GM19239 (cell line): ENCODE data around the gene NOMO2.
"Not testable (repeated sequence)": the region's sequence is repeated elsewhere in the genome, so short reads cannot be mapped to it uniquely, and the experiment has no call there.

Experiments used
- DNase-seq: peaks from one replicate; pipeline ENCODE4 v3.0.0; 2011; ENCODE audit warnings: low spot score; ENCODE audit not compliant: insufficient read length
- FAIRE-seq: peaks from 2 replicates; lab custom pipeline; 2011; peaks lifted over from hg19 to GRCh38; lab: Jason Lieb, UNC

NOMO2 gene

DNA sequence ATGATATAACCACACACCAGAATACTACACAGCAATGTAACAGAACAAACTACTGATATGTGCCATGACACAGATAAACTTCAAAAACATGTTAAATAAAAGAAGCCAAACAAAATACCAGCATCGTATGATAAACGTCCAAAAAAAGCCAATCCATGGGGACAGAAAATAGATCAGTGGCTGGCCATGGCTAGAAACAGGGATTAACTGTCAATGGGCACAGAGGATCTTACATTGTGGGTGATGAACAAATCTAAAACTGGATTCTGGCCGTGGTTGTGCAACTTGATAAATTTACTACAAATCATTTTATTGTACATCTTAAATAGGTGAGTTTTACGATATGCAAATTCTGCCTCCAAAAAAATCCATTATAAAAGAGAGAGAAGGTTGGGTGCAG, 35.4 kb downstream of the NOMO2 start:
- not testable (repeated sequence) for FAIRE-seq, DNase-seq

DNA sequence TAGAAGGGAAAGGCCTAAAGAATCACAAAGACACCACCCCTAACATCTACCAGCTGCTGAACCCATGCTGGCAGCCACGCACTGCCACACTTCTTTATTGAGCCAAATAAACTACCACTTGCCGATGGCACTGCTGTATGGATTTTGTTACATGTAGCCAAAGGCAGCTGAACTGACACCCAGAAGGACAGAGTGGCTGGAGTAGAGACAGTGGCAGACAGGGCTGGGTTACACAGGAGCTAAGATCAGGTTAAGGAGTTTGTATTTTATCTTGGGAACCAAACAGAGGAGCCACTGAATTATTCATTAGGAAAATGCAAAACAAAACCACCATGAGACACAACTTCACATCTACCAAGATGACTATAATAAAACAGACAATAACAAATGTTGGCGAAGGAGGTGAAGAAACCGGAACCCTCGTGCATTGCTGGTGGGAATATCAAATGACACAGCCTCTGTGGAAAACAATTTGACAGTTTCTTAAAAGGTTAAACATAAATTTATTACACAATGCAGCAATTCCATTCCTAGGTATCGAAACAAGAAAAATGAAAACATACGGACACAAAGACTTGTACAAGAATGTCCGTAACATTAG, 35.9 kb downstream of the NOMO2 start:
- not testable (repeated sequence) for FAIRE-seq, DNase-seq

DNA sequence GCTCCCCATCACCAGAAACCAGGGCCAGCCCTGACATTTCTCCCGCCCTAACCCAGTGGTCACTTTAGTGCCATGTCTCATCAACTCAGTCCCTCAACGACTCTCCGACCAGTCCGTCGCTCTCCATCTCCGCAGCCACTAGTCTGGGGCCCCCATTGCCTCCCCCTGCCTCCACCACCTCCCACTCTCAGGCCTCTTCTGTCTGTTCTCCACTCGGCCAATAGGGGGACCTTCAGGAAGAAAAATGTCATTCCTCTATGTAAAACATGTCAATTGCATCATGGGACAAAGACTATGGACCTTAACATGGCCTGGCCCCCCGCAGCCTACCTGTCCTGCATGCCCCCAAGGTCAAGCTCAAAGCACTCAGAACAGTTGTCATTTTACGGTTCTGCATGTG, 39.3 kb downstream of the NOMO2 start:
- FAIRE-seq, DNase-seq: not testable (repeated sequence)

DNA sequence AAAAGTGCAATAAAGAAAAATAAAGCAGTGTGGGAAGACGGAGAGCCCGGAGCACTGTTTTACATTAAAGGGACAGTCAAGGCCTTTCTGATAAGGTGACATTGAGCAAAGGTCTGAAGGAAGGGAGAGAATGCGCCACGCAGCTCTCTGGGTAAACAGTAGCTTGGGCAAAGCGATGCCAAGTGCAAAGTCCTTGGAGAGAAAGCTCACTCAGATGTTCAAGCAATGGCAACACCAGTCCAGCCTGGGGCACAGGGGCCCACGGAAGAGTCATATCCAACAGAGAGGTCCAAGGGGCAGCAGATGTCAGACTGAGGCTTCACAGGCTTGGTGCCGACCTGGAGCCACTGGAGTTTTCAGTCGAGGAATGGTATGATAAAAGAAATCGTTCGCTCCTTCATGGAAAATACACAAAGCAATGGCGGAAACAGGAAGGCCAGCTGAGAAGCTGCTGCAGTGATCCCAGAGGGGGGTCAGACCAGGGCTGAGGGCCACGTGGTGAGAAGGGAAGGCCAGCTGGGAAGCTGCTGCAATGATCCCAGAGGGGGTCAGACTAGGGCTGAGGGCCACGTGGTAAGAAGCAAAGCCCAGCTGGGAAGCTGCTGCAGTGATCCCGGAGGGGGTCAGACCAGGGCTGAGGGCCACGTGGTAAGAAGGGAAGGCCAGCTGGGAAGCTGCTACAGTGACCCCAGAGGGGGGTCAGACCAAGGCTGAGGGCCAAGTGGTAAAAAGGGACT, 40.3 kb downstream of the NOMO2 start:
- FAIRE-seq = not testable (repeated sequence)

DNA sequence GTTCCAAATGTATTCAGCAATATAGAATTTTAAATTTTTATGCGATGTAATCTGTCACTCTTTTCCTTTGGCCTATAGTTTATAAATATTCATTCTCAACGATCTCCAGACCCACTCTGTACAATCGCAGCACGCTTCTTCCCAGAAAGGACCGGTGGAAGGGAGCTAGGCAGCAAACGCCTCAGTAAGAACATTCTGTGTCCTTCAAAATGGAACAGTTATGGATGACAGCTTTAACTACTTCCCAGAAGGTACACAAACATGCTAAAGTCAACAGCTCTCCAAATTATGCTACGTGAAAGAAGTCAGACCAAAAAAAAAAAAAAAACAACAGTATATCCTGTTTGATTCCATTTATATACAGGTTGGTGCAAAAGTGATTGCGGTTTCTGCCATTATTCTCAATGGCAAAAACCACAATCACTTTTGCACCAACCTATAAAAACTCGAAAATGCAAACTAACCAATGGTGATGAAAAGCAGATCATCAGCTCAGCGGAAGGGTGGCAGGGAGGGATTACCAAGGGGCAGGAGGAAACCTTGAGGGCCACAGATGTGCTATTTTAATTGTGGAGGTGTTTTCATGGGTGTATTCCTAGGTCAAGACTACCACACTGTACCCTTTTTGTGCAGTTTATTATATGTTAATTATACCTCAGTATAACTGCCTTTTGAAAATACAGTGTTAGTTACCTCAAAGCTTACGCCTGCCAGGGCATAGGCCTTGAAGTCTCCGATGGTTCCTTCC, 43.2 kb downstream of the NOMO2 start:
- not testable (repeated sequence) for FAIRE-seq, DNase-seq

More for the DNA sequence above, 40.3 kb downstream of the NOMO2 start:
- not testable (repeated sequence) for DNase-seq

DNA sequence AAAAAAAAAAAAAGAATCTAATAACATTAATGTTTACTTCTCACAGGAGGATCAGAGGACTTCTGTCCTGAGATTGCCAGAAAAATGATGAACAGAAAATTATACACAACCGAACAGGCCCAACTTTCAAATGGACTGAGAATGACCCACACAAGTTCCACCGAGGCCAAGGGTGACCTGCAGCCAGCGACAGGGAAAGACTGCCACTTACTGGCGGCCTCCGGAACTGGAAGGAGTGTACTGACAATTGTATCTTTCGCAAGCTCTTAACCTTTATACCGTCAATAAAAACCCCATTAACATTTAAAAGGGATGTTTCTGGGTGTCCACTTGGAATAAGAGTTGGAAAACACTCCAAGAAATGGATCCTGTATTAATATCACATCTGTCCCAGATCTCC, 63.5 kb downstream of the NOMO2 start:
- DNase-seq, FAIRE-seq: not testable (repeated sequence)

DNA sequence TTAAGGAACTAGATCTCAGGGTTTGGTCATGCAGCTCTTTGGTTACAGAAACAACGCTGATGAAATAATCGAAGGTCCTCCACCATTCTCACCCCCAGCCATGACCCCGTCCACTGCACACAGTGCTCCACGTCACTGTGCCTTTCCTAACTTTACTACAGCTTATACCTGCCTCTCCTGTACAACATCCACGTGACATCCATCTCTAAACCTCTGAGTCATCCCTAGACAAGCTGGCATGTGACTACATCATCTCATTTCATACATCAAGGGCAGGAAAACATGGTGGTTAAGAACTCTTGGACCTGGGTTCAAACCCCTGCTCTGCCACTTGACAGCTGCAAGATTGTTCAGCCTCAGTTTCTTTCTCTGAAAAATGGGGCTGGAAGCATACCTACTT, 64.9 kb downstream of the NOMO2 start:
- not testable (repeated sequence) for DNase-seq, FAIRE-seq

DNA sequence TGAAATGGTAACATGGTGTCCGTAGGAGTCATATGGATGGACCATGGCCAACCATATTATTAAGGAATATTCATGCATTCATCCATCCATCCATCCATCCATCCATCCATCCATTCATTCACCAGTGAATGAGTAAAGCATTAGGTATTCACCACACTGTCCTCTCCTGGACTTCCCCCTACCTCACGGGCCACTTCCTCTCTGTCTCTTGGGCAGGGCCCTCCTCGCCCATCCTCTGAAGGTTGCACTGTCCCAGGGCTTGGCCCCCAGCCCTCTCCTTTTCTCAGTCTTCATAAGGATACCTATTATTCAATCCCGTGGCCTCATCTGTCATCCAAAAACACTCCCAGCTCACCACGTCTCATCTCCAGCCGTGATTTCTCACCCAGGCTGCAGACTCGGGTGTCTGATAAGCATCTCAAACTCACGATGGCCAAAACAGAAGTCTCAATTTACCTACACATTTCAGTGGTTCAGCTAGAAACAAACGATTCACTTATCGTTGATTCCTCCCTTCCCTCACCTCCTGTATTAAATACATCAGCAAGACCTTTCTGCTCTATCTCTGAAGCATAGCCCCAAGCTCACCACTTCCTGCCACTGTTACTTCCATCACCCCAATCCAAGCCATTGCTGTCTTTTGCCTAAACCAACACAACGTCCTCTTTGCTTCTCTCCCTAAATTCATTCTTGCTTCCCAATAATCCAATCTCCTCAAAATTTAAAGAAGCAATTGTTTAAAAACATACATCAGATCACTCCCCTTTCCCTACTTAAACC, 69.6 kb downstream of the NOMO2 start:
- not testable (repeated sequence) for FAIRE-seq, DNase-seq

DNA sequence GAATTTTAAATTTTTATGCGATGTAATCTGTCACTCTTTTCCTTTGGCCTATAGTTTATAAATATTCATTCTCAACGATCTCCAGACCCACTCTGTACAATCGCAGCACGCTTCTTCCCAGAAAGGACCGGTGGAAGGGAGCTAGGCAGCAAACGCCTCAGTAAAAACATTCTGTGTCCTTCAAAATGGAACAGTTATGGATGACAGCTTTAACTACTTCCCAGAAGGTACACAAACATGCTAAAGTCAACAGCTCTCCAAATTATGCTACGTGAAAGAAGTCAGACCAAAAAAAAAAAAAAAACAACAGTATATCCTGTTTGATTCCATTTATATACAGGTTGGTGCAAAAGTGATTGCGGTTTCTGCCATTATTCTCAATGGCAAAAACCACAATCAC, 125.9 kb downstream of the NOMO2 start:
- not testable (repeated sequence) for DNase-seq, FAIRE-seq

DNA sequence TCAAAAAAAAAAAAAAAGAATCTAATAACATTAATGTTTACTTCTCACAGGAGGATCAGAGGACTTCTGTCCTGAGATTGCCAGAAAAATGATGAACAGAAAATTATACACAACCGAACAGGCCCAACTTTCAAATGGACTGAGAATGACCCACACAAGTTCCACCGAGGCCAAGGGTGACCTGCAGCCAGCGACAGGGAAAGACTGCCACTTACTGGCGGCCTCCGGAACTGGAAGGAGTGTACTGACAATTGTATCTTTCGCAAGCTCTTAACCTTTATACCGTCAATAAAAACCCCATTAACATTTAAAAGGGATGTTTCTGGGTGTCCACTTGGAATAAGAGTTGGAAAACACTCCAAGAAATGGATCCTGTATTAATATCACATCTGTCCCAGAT, 146.1 kb downstream of the NOMO2 start:
- not testable (repeated sequence) for FAIRE-seq, DNase-seq

DNA sequence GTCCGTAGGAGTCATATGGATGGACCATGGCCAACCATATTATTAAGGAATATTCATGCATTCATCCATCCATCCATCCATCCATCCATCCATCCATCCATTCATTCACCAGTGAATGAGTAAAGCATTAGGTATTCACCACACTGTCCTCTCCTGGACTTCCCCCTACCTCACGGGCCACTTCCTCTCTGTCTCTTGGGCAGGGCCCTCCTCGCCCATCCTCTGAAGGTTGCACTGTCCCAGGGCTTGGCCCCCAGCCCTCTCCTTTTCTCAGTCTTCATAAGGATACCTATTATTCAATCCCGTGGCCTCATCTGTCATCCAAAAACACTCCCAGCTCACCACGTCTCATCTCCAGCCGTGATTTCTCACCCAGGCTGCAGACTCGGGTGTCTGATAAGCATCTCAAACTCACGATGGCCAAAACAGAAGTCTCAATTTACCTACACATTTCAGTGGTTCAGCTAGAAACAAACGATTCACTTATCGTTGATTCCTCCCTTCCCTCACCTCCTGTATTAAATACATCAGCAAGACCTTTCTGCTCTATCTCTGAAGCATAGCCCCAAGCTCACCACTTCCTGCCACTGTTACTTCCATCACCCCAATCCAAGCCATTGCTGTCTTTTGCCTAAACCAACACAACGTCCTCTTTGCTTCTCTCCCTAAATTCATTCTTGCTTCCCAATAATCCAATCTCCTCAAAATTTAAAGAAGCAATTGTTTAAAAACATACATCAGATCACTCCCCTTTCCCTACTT, 152.2 kb downstream of the NOMO2 start:
- FAIRE-seq, DNase-seq: not testable (repeated sequence)

DNA sequence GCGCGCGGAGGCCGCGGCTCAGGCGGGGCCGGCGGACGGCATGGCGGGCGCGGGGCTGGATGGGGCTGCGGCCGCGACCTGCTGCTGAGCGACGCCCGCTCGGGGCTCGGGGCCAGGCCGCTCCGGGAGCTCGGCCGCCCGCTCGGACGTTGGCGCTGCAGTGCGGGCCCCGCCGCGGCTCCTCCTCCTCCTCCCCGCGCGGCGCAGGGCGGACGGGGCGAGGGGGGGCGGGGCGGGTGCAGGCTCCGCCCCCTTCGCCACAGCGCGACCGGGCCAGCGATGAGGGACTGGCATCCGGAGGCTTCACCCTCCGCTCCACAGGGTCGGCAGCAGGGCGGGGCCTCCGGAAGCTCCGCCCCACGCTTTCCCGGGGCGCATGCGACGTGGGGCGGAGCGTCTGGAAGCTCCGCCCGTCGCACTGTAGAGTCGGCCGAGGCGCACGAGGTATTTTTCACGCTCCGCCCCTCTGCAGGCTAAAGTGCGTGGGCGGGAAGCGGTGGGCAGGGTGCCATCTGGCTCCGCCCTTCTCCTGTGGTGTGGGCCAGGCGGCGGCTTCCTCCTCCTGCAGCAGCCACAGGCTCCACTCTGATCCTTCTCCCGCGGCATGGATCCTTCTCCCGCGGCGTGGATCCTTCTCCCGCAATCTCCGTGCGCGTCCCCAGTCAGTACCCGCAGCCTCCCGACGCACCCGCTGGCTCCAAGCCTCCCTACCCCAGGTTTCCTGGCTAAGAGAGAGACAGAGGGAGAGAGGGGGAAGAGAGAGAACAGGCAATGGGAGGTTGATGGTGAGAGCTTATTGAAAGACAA, 159.8 kb downstream of the NOMO2 start:
- not testable (repeated sequence) for FAIRE-seq

DNA sequence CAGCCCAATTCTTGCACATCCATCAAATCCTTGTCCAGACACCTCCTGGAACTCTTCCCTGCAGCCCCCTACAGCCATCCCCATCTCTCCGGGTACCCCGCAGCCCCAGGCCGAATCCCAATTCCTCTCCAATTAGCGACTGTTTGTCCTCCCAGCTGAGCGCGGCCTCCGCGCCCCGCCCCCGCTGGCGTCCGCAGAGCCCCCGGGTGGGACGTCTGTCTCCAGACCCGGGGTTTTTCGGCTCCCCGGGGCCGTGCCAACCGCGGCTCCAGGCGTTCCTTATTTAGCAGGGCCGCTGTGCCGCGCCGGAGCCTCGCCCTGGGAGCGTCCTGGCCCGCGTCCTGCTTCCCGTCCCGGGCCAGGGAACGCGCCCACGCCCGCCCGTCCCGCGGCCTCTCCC, 160.7 kb downstream of the NOMO2 start:
- not testable (repeated sequence) for FAIRE-seq, DNase-seq

More for the DNA sequence above, 159.8 kb downstream of the NOMO2 start:
- DNase-seq = not testable (repeated sequence)

DNA sequence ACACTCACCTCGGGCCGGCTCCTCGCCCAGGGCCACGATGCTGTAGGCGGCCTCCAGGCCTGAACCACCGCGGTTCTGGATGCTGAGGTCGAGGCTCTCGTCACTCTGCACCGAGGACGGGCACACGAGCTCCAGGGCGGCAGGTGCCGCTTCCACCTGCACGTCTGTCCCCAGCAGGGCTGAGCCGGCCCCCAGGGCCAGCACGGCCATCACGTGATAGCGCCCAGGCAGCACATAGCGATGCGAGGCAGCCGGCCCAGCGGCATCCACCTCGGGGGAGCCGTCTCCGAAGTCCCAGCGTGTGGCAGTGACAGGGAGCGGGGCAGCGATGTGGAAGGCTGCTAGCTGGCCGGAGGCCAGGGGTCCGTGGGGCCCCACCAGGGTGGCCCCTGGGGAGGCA, 167.5 kb downstream of the NOMO2 start:
- not testable (repeated sequence) for FAIRE-seq, DNase-seq

DNA sequence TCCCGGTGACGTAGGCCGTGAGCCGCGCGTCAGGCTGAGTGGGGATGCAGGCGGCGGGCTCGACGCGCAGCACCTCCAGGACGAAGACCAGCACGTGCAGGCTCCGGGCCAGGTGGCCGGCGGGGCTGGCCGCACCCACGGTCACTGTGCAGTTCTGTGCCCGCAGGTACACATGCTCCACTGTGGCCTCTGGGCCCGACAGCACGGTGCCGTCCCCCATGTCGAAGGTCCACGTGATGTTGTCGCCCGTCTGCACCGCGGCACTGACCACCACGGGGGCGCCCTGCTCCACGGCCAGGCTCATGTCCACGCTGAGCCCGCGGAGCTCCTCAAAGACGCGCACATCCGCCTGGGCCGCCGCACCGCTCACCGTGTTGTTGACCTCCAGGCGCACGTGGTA, 174.1 kb downstream of the NOMO2 start:
- not testable (repeated sequence) for FAIRE-seq

DNA sequence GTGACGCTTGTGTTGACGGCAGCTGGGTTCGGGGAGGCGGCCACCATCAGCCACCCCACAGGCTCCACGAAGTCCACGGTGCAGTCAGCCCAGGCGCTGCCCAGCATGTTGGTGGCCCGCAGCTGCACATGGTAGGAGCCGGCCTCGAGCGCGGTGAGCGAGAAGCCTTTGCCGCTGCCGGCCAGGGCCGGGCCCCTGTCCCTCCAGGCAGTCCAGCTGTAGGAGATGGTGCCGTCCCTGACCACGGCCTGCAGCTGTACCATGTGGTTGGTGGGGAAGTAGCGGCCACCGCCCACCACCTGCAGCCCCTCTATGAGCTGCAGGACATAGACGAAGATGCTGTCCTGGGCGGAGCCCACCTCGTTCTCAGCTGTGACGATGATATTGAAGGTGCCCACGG, 175.4 kb downstream of the NOMO2 start:
- not testable (repeated sequence) for DNase-seq, FAIRE-seq

More for the DNA sequence above, 174.1 kb downstream of the NOMO2 start:
- not testable (repeated sequence) for DNase-seq

DNA sequence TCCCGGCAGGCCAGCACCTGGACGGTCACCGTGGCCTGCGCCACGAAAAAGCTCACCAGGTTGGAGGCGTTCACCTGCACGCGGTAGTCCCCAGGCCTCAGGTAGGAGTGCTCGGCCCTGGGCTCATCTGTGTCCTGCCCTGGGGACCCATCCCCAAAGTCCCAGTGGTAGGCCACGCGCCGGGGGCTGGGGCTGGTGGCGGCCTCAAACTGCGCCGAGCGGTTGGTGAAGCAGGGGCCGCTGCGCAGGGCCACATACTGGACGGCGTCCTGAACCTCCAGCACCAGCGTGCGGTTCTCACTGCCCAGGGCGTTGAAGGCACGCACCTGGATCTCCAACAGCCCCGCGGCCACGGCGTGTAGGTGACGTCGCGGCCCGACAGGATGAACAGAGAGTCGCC, 176.6 kb downstream of the NOMO2 start:
- FAIRE-seq, DNase-seq: not testable (repeated sequence)

DNA sequence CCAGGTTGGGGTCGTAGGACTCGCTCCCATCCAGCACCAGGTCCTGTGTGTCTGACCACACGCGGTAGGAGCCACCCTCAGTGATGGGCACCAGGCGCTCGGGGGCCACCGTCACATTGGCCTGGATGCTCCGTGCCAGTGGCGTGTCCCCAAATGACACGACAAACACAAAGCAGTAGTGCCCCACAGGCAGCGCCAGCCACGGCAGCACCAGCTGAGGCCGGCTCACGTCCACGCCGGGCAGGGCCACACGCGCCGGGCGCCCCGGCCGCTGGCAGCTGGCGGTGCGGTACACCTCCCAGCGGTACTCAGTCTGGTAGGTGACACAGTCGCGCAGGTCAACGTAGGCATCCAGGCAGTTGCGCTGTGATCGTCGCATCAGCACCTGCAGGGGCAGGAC, 177.0 kb downstream of the NOMO2 start:
- not testable (repeated sequence) for DNase-seq, FAIRE-seq
